ENCODE data around the gene CIRBP. TPM values are rescaled to one million over a fixed set of nuclear protein-coding genes. Genes with fewer than 3 reads are reported as not detected.

The CIRBP gene
- total and polyA plus RNA-seq, 2 of the 13 experiments (the other 11 are each of a cell fraction or from before 2014, with no cell fraction given) = 133 to 140 TPM

DNA sequence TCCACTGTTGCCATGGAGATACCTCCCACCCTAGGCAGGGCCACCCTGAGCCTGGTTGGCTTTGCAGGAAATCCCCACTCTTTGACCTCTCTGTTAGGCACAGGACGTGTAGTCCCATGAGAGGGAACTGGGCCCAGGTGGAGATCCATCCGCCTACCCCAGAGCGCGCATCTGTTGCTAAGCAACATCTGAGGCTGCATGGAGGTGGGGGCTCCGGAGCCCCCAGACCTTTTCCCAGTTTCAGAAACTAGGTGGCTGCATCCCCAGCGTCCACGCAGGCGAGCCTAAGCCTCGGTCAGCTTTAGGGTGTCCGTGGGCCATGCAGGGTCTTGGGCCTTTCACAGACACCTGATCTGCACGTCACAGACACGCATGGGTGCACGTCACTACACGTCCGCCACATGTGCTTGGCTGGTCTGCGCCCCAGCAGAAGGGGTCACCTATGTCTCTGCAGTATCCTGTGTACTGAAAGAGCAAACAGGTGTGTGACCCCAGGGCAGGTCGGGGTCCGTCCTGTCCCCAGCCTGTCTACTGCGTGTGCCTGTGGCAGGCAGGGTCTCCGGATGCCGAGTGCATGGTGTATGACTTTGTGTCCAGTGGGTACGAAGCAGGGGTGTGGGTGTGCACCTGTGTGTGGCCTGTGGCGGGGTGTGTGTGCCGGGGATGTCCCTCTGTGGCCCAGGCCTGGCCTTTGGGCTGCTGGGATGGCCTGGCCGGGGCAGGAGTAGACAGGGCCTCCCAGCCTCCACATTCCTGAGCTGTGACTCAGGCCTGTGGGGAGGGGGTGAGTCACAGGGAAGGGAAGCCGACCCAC, 4.1 kb upstream of the CIRBP start (continued):
- TF ChIP-seq, protein P1, sequence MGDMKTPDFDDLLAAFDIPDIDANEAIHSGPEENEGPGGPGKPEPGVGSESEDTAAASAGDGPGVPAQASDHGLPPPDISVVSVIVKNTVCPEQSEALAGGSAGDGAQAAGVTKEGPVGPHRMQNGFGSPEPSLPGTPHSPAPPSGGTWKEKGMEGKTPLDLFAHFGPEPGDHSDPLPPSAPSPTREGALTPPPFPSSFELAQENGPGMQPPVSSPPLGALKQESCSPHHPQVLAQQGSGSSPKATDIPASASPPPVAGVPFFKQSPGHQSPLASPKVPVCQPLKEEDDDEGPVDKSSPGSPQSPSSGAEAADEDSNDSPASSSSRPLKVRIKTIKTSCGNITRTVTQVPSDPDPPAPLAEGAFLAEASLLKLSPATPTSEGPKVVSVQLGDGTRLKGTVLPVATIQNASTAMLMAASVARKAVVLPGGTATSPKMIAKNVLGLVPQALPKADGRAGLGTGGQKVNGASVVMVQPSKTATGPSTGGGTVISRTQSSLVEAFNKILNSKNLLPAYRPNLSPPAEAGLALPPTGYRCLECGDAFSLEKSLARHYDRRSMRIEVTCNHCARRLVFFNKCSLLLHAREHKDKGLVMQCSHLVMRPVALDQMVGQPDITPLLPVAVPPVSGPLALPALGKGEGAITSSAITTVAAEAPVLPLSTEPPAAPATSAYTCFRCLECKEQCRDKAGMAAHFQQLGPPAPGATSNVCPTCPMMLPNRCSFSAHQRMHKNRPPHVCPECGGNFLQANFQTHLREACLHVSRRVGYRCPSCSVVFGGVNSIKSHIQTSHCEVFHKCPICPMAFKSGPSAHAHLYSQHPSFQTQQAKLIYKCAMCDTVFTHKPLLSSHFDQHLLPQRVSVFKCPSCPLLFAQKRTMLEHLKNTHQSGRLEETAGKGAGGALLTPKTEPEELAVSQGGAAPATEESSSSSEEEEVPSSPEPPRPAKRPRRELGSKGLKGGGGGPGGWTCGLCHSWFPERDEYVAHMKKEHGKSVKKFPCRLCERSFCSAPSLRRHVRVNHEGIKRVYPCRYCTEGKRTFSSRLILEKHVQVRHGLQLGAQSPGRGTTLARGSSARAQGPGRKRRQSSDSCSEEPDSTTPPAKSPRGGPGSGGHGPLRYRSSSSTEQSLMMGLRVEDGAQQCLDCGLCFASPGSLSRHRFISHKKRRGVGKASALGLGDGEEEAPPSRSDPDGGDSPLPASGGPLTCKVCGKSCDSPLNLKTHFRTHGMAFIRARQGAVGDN (CRISPR knock-in tag; IDR thresholded peaks at IDR 0.05) = peak; percentile 85
- TF ChIP-seq ZNF839 (CRISPR knock-in tag; IDR thresholded peaks at IDR 0.05; ENCODE audit: borderline replicate concordance) (0 out of 2 replicates have a peak, but pooled peaks have one; percentile 36), REXO4 (CRISPR knock-in tag; IDR thresholded peaks at IDR 0.05; ENCODE audit: borderline replicate concordance) (no peak), TAF1 (CRISPR knock-in tag; IDR thresholded peaks at IDR 0.05) (no peak), ISL2 (CRISPR knock-in tag; IDR thresholded peaks at IDR 0.05) (no peak), ZNF549 (CRISPR knock-in tag; IDR thresholded peaks at IDR 0.05) (no peak), ZNF33A (CRISPR knock-in tag; IDR thresholded peaks at IDR 0.05; ENCODE audit: borderline replicate concordance) (no peak), HNF4A (CRISPR knock-in tag; IDR thresholded peaks at IDR 0.05) (peak; percentile 73; the same call in 1 of the 2 replicates)
- TF ChIP-seq, protein P2, sequence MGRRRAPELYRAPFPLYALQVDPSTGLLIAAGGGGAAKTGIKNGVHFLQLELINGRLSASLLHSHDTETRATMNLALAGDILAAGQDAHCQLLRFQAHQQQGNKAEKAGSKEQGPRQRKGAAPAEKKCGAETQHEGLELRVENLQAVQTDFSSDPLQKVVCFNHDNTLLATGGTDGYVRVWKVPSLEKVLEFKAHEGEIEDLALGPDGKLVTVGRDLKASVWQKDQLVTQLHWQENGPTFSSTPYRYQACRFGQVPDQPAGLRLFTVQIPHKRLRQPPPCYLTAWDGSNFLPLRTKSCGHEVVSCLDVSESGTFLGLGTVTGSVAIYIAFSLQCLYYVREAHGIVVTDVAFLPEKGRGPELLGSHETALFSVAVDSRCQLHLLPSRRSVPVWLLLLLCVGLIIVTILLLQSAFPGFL (CRISPR knock-in tag; IDR thresholded peaks at IDR 0.05) = no peak
- TF ChIP-seq, protein P3, sequence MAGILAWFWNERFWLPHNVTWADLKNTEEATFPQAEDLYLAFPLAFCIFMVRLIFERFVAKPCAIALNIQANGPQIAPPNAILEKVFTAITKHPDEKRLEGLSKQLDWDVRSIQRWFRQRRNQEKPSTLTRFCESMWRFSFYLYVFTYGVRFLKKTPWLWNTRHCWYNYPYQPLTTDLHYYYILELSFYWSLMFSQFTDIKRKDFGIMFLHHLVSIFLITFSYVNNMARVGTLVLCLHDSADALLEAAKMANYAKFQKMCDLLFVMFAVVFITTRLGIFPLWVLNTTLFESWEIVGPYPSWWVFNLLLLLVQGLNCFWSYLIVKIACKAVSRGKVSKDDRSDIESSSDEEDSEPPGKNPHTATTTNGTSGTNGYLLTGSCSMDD (CRISPR knock-in tag; IDR thresholded peaks at IDR 0.05) = no peak
- TF ChIP-seq, protein P4, sequence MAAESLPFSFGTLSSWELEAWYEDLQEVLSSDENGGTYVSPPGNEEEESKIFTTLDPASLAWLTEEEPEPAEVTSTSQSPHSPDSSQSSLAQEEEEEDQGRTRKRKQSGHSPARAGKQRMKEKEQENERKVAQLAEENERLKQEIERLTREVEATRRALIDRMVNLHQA (CRISPR knock-in tag; IDR thresholded peaks at IDR 0.05) = no peak
- TF ChIP-seq, protein P5, sequence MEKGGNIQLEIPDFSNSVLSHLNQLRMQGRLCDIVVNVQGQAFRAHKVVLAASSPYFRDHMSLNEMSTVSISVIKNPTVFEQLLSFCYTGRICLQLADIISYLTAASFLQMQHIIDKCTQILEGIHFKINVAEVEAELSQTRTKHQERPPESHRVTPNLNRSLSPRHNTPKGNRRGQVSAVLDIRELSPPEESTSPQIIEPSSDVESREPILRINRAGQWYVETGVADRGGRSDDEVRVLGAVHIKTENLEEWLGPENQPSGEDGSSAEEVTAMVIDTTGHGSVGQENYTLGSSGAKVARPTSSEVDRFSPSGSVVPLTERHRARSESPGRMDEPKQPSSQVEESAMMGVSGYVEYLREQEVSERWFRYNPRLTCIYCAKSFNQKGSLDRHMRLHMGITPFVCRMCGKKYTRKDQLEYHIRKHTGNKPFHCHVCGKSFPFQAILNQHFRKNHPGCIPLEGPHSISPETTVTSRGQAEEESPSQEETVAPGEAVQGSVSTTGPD (CRISPR knock-in tag; IDR thresholded peaks at IDR 0.05) = no peak
- TF ChIP-seq, protein P6, sequence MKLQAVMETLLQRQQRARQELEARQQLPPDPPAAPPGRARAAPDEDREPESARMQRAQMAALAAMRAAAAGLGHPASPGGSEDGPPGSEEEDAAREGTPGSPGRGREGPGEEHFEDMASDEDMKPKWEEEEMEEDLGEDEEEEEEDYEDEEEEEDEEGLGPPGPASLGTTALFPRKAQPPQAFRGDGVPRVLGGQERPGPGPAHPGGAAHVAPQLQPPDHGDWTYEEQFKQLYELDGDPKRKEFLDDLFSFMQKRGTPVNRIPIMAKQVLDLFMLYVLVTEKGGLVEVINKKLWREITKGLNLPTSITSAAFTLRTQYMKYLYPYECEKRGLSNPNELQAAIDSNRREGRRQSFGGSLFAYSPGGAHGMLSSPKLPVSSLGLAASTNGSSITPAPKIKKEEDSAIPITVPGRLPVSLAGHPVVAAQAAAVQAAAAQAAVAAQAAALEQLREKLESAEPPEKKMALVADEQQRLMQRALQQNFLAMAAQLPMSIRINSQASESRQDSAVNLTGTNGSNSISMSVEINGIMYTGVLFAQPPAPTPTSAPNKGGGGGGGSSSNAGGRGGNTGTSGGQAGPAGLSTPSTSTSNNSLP (IDR thresholded peaks at IDR 0.05; ENCODE audit: low read depth, low read length) = no peak
- TF ChIP-seq, protein P7, sequence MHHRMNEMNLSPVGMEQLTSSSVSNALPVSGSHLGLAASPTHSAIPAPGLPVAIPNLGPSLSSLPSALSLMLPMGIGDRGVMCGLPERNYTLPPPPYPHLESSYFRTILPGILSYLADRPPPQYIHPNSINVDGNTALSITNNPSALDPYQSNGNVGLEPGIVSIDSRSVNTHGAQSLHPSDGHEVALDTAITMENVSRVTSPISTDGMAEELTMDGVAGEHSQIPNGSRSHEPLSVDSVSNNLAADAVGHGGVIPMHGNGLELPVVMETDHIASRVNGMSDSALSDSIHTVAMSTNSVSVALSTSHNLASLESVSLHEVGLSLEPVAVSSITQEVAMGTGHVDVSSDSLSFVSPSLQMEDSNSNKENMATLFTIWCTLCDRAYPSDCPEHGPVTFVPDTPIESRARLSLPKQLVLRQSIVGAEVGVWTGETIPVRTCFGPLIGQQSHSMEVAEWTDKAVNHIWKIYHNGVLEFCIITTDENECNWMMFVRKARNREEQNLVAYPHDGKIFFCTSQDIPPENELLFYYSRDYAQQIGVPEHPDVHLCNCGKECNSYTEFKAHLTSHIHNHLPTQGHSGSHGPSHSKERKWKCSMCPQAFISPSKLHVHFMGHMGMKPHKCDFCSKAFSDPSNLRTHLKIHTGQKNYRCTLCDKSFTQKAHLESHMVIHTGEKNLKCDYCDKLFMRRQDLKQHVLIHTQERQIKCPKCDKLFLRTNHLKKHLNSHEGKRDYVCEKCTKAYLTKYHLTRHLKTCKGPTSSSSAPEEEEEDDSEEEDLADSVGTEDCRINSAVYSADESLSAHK (CRISPR knock-in tag; IDR thresholded peaks at IDR 0.05; ENCODE audit: borderline replicate concordance) = no peak

Data from HepG2 (cell line).